Peyer's patch (tissue), 4 donors: Measurements from ENCODE around the gene H6PD.

Experiments used
- POLR2A ChIP-seq, 2 donors: fragments of 450-650 bp; IDR thresholded peaks; one replicate each; pipeline ENCODE4 v1.5.1; 2017; ENCODE audit warnings: antibody characterized with exemption in 2 of 2, mild to moderate bottlenecking in 2 of 2, moderate library complexity in 2 of 2
- TF ChIP-seq, protein P1 (sequence below), 6 experiments: fragments of 450-650 bp in 4 of 6; fragments of 200-600 bp in 2 of 6; sonication (generic) in 1 of 6; IDR thresholded peaks; one replicate each; pipeline ENCODE4 v1.5.1; 2017 to 2019; ENCODE audit warnings: antibody characterized with exemption in 6 of 6, mild to moderate bottlenecking in 3 of 6, moderate library complexity in 1 of 6

DNA sequence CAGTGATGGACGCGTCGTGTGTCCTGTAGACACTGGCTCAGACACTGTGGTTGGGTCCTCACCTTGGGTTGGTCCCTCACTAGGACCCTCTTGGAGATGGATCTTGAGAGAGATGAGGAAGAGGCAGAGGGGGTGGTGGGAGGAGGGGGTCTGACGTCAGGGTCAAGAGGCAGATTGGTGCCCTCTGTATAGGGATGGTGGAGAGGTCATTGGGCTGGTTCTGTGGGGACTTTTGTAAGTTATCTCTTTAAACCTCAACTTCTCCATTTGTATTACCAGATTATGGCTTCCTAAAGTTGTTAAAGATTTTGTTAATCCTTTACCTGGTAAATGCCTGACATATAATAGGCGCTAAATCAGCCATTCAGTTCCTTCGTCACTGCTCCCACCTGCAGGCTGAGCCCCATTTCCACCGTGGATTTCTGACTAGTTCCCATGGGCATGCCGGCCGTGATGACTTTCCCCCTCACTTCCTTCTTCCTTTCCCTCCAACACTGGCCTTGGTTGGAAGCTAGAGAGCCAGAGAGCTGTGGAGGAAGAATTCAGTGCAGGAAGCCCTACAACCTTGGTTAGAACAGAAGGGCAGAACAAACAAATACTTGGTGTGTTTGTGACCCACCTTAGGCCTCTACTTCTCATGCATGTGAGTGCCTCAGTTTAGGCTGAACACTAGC lies 8.6 kb downstream of the H6PD start:
- TF ChIP-seq, protein P1, sequence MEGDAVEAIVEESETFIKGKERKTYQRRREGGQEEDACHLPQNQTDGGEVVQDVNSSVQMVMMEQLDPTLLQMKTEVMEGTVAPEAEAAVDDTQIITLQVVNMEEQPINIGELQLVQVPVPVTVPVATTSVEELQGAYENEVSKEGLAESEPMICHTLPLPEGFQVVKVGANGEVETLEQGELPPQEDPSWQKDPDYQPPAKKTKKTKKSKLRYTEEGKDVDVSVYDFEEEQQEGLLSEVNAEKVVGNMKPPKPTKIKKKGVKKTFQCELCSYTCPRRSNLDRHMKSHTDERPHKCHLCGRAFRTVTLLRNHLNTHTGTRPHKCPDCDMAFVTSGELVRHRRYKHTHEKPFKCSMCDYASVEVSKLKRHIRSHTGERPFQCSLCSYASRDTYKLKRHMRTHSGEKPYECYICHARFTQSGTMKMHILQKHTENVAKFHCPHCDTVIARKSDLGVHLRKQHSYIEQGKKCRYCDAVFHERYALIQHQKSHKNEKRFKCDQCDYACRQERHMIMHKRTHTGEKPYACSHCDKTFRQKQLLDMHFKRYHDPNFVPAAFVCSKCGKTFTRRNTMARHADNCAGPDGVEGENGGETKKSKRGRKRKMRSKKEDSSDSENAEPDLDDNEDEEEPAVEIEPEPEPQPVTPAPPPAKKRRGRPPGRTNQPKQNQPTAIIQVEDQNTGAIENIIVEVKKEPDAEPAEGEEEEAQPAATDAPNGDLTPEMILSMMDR (IDR thresholded peaks at IDR 0.05) = no peak
- no peak for TF ChIP-seq POLR2A (IDR thresholded peaks at IDR 0.05)
